GM12878 (cell line): ENCODE measurements around the gene ANKRD31.

Source experiments
- CHD1 ChIP-seq: IDR thresholded peaks from 2 replicates; pipeline ENCODE4 v1.6.1; 2012; ENCODE audit warnings: low read depth, low read length, improper control_type of control experiment
- CHD2 ChIP-seq: IDR thresholded peaks from 2 replicates; pipeline ENCODE4 v1.6.1; 2011; ENCODE audit warnings: low read depth, low read length, improper control_type of control experiment, borderline replicate concordance
- CREB1 ChIP-seq: IDR thresholded peaks from 2 replicates; pipeline ENCODE4 v1.6.1; 2012; ENCODE audit warnings: low read depth, mild to moderate bottlenecking, inconsistent platforms
- CTCF ChIP-seq, 3 experiments: IDR thresholded peaks in 2 of 3; conservative IDR thresholded peaks in 1 of 3; 2 replicates each; pipeline ENCODE4 v1.5.1; 2011; ENCODE audit warnings: low read depth in 3 of 3, low read length in 3 of 3, mild to moderate bottlenecking in 3 of 3, control low read depth in 2 of 3, moderate library complexity in 2 of 3, inconsistent platforms in 1 of 3, mixed read lengths in 1 of 3; ENCODE audit not compliant: control insufficient read depth in 2 of 3, insufficient read depth in 1 of 3; ENCODE audit errors: extremely low read depth in 1 of 3
- EED ChIP-seq: sonication (generic); IDR thresholded peaks from 2 replicates; pipeline ENCODE4 v1.6.1; 2016; ENCODE audit warnings: antibody characterized with exemption, low read depth
- MXI1 ChIP-seq: fragments of 150-350 bp; IDR thresholded peaks from 2 replicates; pipeline ENCODE4 v1.6.1; 2011; ENCODE audit warnings: low read depth, mild to moderate bottlenecking, inconsistent platforms, low read length, improper control_type of control experiment
- POLR2AphosphoS5 ChIP-seq: IDR thresholded peaks from 2 replicates; pipeline ENCODE4 v1.6.1; 2011; ENCODE audit warnings: mild to moderate bottlenecking, low read length, inconsistent platforms
- RAD21 ChIP-seq: IDR thresholded peaks from 2 replicates; pipeline ENCODE4 v1.6.1; 2011; ENCODE audit warnings: mild to moderate bottlenecking, low read depth, low read length, moderate library complexity; ENCODE audit not compliant: insufficient read depth
- SMC3 ChIP-seq: IDR thresholded peaks from 2 replicates; pipeline ENCODE4 v1.6.1; 2011; ENCODE audit warnings: low read length, improper control_type of control experiment, borderline replicate concordance
- SPI1 ChIP-seq: IDR thresholded peaks from 2 replicates; pipeline ENCODE4 v1.6.1; 2011; ENCODE audit warnings: low read depth, mild to moderate bottlenecking, low read length, moderate library complexity, borderline replicate concordance; ENCODE audit not compliant: insufficient read depth
- SREBF2 ChIP-seq: IDR thresholded peaks from 2 replicates; pipeline ENCODE4 v1.6.1; 2012; ENCODE audit warnings: mild to moderate bottlenecking, low read length
- TF ChIP-seq, protein P1 (sequence below): fragments of 450-650 bp; IDR thresholded peaks from 2 replicates; pipeline ENCODE4 v1.6.1; 2014; ENCODE audit warnings: mild to moderate bottlenecking

DNA sequence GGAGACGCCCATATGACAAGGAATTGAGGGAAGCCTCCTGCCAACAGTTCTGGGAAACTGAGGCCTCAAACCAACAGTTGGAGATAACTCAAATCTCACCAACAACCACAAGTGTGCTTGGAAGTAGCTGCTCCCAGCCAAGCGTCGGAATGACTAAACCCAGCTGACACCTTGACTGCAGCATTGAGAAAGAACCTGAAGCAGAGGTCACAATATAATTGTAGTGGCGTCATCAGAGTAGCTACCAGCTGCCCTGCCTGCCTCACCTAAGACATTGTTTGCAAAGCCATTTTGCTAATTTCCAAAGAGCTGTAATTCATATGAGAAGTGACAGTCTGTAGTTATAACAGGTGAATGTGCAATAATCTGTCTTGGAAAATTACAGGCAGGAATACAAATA lies 40.8 kb upstream of the ANKRD31 start:
- TF ChIP-seq CTCF (IDR thresholded peaks at IDR 0.05 in 2 of 3, conservative IDR thresholded peaks at IDR 0.05 in 1 of 3; ENCODE audit: control insufficient read depth in 2 of 3, extremely low read depth in 1 of 3, insufficient read depth in 1 of 3, low read depth in 3 of 3, low read length in 3 of 3) (no peak), CREB1 (no peak), SMC3 (no peak), SPI1 (no peak), SREBF2 (no peak), CHD1 (no peak), RAD21 (no peak), CHD2 (no peak), POLR2AphosphoS5 (no peak), EED (no peak), MXI1 (no peak)
- TF ChIP-seq, protein P1, sequence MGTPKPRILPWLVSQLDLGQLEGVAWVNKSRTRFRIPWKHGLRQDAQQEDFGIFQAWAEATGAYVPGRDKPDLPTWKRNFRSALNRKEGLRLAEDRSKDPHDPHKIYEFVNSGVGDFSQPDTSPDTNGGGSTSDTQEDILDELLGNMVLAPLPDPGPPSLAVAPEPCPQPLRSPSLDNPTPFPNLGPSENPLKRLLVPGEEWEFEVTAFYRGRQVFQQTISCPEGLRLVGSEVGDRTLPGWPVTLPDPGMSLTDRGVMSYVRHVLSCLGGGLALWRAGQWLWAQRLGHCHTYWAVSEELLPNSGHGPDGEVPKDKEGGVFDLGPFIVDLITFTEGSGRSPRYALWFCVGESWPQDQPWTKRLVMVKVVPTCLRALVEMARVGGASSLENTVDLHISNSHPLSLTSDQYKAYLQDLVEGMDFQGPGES: no peak
